Hepatocyte (in vitro differentiated cells): Measurements from ENCODE around the gene SERTAD2.

Experiments
- EZH2 ChIP-seq: fragments of 200-600 bp; sonication (generic); IDR thresholded peaks from 2 replicates; pipeline ENCODE4 v1.6.1; 2016; ENCODE audit warnings: antibody characterized with exemption, mild to moderate bottlenecking, borderline replicate concordance
- TF ChIP-seq, protein P1 (sequence below): fragments of 200-600 bp; sonication (generic); IDR thresholded peaks from 2 replicates; pipeline ENCODE4 v1.5.1; 2016; ENCODE audit warnings: antibody characterized with exemption, mild to moderate bottlenecking; ENCODE audit not compliant: poor library complexity

DNA sequence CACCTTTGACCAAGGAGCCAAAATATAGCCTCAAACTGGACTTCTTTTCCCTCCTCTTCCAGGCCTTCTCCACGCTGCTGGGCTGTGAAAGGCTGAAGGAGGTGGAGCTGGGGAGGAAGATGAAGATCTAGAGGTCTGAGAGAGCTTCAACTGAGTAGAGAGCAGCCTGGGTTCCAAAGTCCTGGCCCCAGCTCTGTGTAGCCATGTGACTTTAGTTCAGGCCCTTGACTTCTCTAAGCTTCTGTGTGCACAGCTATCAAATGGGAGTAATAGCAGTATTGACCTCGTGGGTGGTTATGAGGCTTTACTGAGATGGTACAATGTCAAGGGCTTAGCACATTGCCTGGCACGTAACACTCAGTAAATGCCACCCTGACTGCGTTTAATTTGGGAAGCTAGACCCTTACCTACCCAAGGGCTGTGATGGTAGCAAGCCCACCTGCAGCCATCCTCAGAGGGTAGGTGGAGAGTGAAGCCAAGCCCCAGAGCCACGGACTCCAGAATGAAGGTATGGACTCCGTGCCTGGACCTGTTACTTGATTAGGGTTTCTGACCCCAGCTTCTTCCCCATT is 38.4 kb downstream of the SERTAD2 start:
- TF ChIP-seq EZH2, result no peak
- TF ChIP-seq, protein P1, sequence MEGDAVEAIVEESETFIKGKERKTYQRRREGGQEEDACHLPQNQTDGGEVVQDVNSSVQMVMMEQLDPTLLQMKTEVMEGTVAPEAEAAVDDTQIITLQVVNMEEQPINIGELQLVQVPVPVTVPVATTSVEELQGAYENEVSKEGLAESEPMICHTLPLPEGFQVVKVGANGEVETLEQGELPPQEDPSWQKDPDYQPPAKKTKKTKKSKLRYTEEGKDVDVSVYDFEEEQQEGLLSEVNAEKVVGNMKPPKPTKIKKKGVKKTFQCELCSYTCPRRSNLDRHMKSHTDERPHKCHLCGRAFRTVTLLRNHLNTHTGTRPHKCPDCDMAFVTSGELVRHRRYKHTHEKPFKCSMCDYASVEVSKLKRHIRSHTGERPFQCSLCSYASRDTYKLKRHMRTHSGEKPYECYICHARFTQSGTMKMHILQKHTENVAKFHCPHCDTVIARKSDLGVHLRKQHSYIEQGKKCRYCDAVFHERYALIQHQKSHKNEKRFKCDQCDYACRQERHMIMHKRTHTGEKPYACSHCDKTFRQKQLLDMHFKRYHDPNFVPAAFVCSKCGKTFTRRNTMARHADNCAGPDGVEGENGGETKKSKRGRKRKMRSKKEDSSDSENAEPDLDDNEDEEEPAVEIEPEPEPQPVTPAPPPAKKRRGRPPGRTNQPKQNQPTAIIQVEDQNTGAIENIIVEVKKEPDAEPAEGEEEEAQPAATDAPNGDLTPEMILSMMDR, result no peak
